H1 (cell line): ENCODE measurements around the gene SH3RF3. TPM values are rescaled to one million over a fixed set of nuclear protein-coding genes. Genes with fewer than 3 reads are reported as not detected.

ENCODE experiments used
- CTCF ChIA-PET: fragments of 300-600 bp; sonication (Branson Sonifier 250); formaldehyde crosslinking; loops from one replicate; lab custom pipeline; 2021; ENCODE audit not compliant: partially characterized antibody; lab: Charles Lee
- POLR2A ChIA-PET: fragments of 300-600 bp; sonication (Branson Sonifier 250); formaldehyde crosslinking; loops from one replicate; lab custom pipeline; 2021; ENCODE audit warnings: inconsistent platforms; ENCODE audit not compliant: partially characterized antibody; lab: Charles Lee
- DNase-seq, 2 experiments: peaks; one replicate each; pipeline versions ENCODE4 v3.0.0 to v3.0.0-alpha.2; 2010 to 2022; ENCODE audit warnings: low spot score in 2 of 2, low read depth in 1 of 2, mixed read lengths in 1 of 2
- FAIRE-seq: peaks from 2 replicates; lab custom pipeline; 2011; peaks lifted over from hg19 to GRCh38; lab: Jason Lieb, UNC
- H2AFZ ChIP-seq: 2 replicates; pipeline ENCODE4 v1.8.1; 2012; ENCODE audit warnings: low read length, inconsistent platforms
- H2AK5ac ChIP-seq: 2 replicates; pipeline ENCODE4 v1.6.1; 2013; ENCODE audit warnings: low read depth, low read length
- H2BK120ac ChIP-seq: replicated peaks from 2 replicates; pipeline ENCODE3; 2013; ENCODE audit warnings: low read depth, low read length, inconsistent platforms
- H2BK12ac ChIP-seq: 2 replicates; pipeline ENCODE4 v1.6.1; 2013; ENCODE audit warnings: low read depth, low read length
- H2BK15ac ChIP-seq: 2 replicates; pipeline ENCODE4 v1.6.1; 2013; ENCODE audit warnings: low read length
- H2BK20ac ChIP-seq: 2 replicates; pipeline ENCODE4 v1.6.1; 2013; ENCODE audit warnings: low read length
- H2BK5ac ChIP-seq: 2 replicates; pipeline ENCODE4 v1.6.1; 2013; ENCODE audit warnings: low read depth, low read length
- H3K14ac ChIP-seq: 2 replicates; pipeline ENCODE4 v1.6.1; 2013; ENCODE audit warnings: inconsistent platforms; ENCODE audit not compliant: insufficient read length
- H3K18ac ChIP-seq: 2 replicates; pipeline ENCODE4 v1.6.1; 2013; ENCODE audit warnings: low read length; ENCODE audit errors: extremely low read depth
- H3K23ac ChIP-seq: 2 replicates; pipeline ENCODE4 v1.6.1; 2013; ENCODE audit warnings: inconsistent platforms; ENCODE audit not compliant: insufficient read length
- H3K23me2 ChIP-seq: 2 replicates; pipeline ENCODE4 v1.6.1; 2013; ENCODE audit warnings: low read depth, low read length
- H3K27ac ChIP-seq: 2 replicates; pipeline ENCODE4 v1.6.1; 2011; ENCODE audit warnings: low read depth, low read length, inconsistent platforms
- H3K27me3 ChIP-seq, 4 experiments: replicated peaks in 1 of 4; 1 replicate in 1 of 4; 2 replicates in 3 of 4; pipeline versions ENCODE4 v1.6.1 to v1.8.1; 2011 to 2013; ENCODE audit warnings: low read length in 3 of 4, mild to moderate bottlenecking in 3 of 4, inconsistent platforms in 2 of 4, mixed read lengths in 2 of 4, moderate library complexity in 1 of 4; ENCODE audit not compliant: control insufficient read depth in 3 of 4, insufficient read depth in 3 of 4; ENCODE audit errors: extremely low read depth in 1 of 4
- H3K36me3 ChIP-seq, 4 experiments: 2 replicates each; pipeline versions ENCODE4 v1.6.1 to v1.8.1; 2011 to 2013; ENCODE audit warnings: mild to moderate bottlenecking in 4 of 4, low read length in 3 of 4, moderate library complexity in 2 of 4, control low read depth in 1 of 4, inconsistent platforms in 1 of 4; ENCODE audit not compliant: insufficient read depth in 4 of 4, control insufficient read depth in 2 of 4
- H3K4ac ChIP-seq: replicated peaks from 2 replicates; pipeline ENCODE3; 2013; ENCODE audit warnings: low read length, low read depth, mixed read lengths, inconsistent platforms; ENCODE audit not compliant: insufficient read length
- H3K4me1 ChIP-seq, 4 experiments: replicated peaks in 1 of 4; 1 replicate in 1 of 4; 2 replicates in 3 of 4; pipeline versions ENCODE4 v1.6.1 to v1.8.1; 2011 to 2013; ENCODE audit warnings: low read length in 3 of 4, inconsistent platforms in 2 of 4, mixed read lengths in 1 of 4; ENCODE audit not compliant: insufficient read depth in 4 of 4, control insufficient read depth in 3 of 4
- H3K4me2 ChIP-seq, 2 experiments: 2 replicates each; pipeline versions ENCODE4 v1.6.1 to v1.8.1; 2011 to 2013; ENCODE audit warnings: low read depth in 2 of 2, low read length in 2 of 2, control low read depth in 1 of 2, inconsistent platforms in 1 of 2, mild to moderate bottlenecking in 1 of 2; ENCODE audit not compliant: insufficient read depth in 1 of 2
- H3K4me3 ChIP-seq, 4 experiments: fragments of 200-600, 300-600 bp in 1 of 4; sonication (generic), shearing (Covaris generic), sonication (Bioruptor Twin) in 1 of 4; 2 replicates each; pipeline versions ENCODE4 v1.5.1 to v1.8.1; 2011 to 2016; ENCODE audit warnings: low read length in 4 of 4, low read depth in 3 of 4, control low read depth in 2 of 4, inconsistent platforms in 2 of 4, mild to moderate bottlenecking in 2 of 4, mixed read lengths in 1 of 4, moderate library complexity in 1 of 4; ENCODE audit not compliant: insufficient read depth in 2 of 4; ENCODE audit errors: extremely low read depth in 1 of 4
- H3K56ac ChIP-seq: replicated peaks from 2 replicates; pipeline ENCODE3; 2013; ENCODE audit warnings: low read depth, mild to moderate bottlenecking, mixed read lengths, low read length, inconsistent platforms; ENCODE audit not compliant: insufficient read length
- H3K79me1 ChIP-seq: 2 replicates; pipeline ENCODE4 v1.6.1; 2013; ENCODE audit warnings: low read depth, low read length, control low read depth
- H3K79me2 ChIP-seq, 2 experiments: 2 replicates each; pipeline versions ENCODE4 v1.6.1 to v1.8.1; 2012 to 2013; ENCODE audit warnings: low read length in 2 of 2, mild to moderate bottlenecking in 2 of 2, inconsistent platforms in 1 of 2; ENCODE audit not compliant: insufficient read depth in 2 of 2, control insufficient read depth in 1 of 2
- H3K9ac ChIP-seq, 4 experiments: replicated peaks in 1 of 4; 1 replicate in 1 of 4; 2 replicates in 3 of 4; pipeline versions ENCODE4 v1.6.1 to v1.8.1; 2011 to 2013; ENCODE audit warnings: low read depth in 3 of 4, low read length in 3 of 4, control low read depth in 2 of 4, mild to moderate bottlenecking in 2 of 4, moderate library complexity in 2 of 4, inconsistent platforms in 1 of 4; ENCODE audit errors: extremely low read depth in 1 of 4
- H3K9me3 ChIP-seq, 2 experiments: 2 replicates each; pipeline versions ENCODE4 v1.6.1 to v1.8.1; 2012 to 2013; ENCODE audit warnings: mild to moderate bottlenecking in 2 of 2, moderate library complexity in 2 of 2, control low read depth in 1 of 2, inconsistent platforms in 1 of 2, low read depth in 1 of 2, low read length in 1 of 2, mixed read lengths in 1 of 2; ENCODE audit not compliant: insufficient read depth in 2 of 2
- H4K20me1 ChIP-seq, 2 experiments: replicated peaks in 1 of 2; 2 replicates each; pipeline versions ENCODE3 to v1.8.1; 2011 to 2013; ENCODE audit warnings: inconsistent platforms in 2 of 2, low read length in 2 of 2, mild to moderate bottlenecking in 1 of 2; ENCODE audit not compliant: insufficient read depth in 2 of 2, control insufficient read depth in 1 of 2
- H4K5ac ChIP-seq: 2 replicates; pipeline ENCODE4 v1.6.1; 2013; ENCODE audit warnings: low read length, low read depth, mixed read lengths, inconsistent platforms; ENCODE audit not compliant: insufficient read length
- H4K8ac ChIP-seq: 2 replicates; pipeline ENCODE4 v1.8.0; 2013; ENCODE audit warnings: mild to moderate bottlenecking, moderate library complexity, low read length, inconsistent platforms; ENCODE audit not compliant: insufficient read depth; ENCODE audit errors: extremely low read depth
- H4K91ac ChIP-seq: replicated peaks from 2 replicates; pipeline ENCODE3; 2013; ENCODE audit warnings: low read length, mixed read lengths, inconsistent platforms; ENCODE audit not compliant: insufficient read length
- CEBPB ChIP-seq: IDR thresholded peaks from 2 replicates; pipeline ENCODE4 v1.6.1; 2012; ENCODE audit warnings: low read depth, low read length
- EP300 ChIP-seq, 2 experiments: IDR thresholded peaks; 1 replicate in 1 of 2; 2 replicates in 1 of 2; pipeline ENCODE4 v1.6.1; 2011 to 2012; ENCODE audit warnings: low read depth in 2 of 2, low read length in 2 of 2, mild to moderate bottlenecking in 2 of 2, borderline replicate concordance in 1 of 2, inconsistent platforms in 1 of 2, moderate library complexity in 1 of 2
- KDM4A ChIP-seq: IDR thresholded peaks from one replicate; pipeline ENCODE4 v1.7.1; 2012; ENCODE audit warnings: low read depth, mild to moderate bottlenecking, moderate library complexity, low read length, inconsistent platforms; ENCODE audit not compliant: severe bottlenecking
- POU5F1 ChIP-seq: IDR thresholded peaks from 2 replicates; pipeline ENCODE4 v1.6.1; 2011; ENCODE audit warnings: low read depth, mild to moderate bottlenecking, low read length, moderate library complexity
- RXRA ChIP-seq: IDR thresholded peaks from 2 replicates; pipeline ENCODE4 v1.6.1; 2011; ENCODE audit warnings: low read depth, mild to moderate bottlenecking, low read length, moderate library complexity; ENCODE audit not compliant: insufficient read depth
- SIN3A ChIP-seq, 2 experiments: IDR thresholded peaks in 1 of 2; conservative IDR thresholded peaks in 1 of 2; 2 replicates each; pipeline ENCODE4 v1.6.1; 2011 to 2012; ENCODE audit warnings: low read length in 2 of 2, improper control_type of control experiment in 1 of 2, low read depth in 1 of 2, mild to moderate bottlenecking in 1 of 2
- SUZ12 ChIP-seq: fragments of 200-600 bp; sonication (generic); IDR thresholded peaks from 2 replicates; pipeline ENCODE4 v1.6.1; 2012; ENCODE audit warnings: mild to moderate bottlenecking, inconsistent platforms, low read length, moderate library complexity, mixed read lengths
- TCF12 ChIP-seq: IDR thresholded peaks from 2 replicates; pipeline ENCODE4 v1.6.1; 2011; ENCODE audit warnings: low read depth, mild to moderate bottlenecking, low read length
- ZNF274 ChIP-seq: IDR thresholded peaks from 2 replicates; pipeline ENCODE4 v1.7.0; 2012; ENCODE audit warnings: low read length, borderline replicate concordance; ENCODE audit errors: extremely low read depth
- WGBS, 2 experiments: shearing (Covaris generic) in 1 of 2; methylation state at CpG; one replicate each; pipeline versions ENCODE4 v1.1.6 to v1.1.7; 2013 to 2015; ENCODE audit warnings: low lambda C conversion rate in 2 of 2, mixed read lengths in 2 of 2, inconsistent platforms in 1 of 2, low coverage in 1 of 2, missing lambda C conversion rate in 1 of 2; ENCODE audit not compliant: insufficient replicate concordance in 2 of 2, insufficient coverage in 1 of 2, insufficient read length in 1 of 2; ENCODE audit errors: extremely low coverage in 1 of 2, missing lambda C conversion rate in 1 of 2; 5-methylcytosine and 5-hydroxymethylcytosine counted together
- polyA plus RNA-seq, 7 experiments: library from polyadenylated mRNA; depleted of rRNA in 3 of 7; stranded (reverse) in 5 of 7; unstranded in 2 of 7; fragments of >200 nt in 5 of 7; fragments of 200-250 nt in 2 of 7; gene quantifications; 1 replicate in 5 of 7; 2 replicates in 1 of 7; 4 replicates in 1 of 7; pipeline versions ENCODE4 v1.2.1 to v1.2.3, GENCODE V29; 2011 to 2013; ENCODE audit warnings: missing spikeins in 2 of 7, mixed read lengths in 2 of 7
- total RNA-seq: library from RNA; stranded (reverse); fragmentation: NEBNext Ultra II Directional; extraction: Animal tissue kit (Norgen Biotek cat#: 25700); gene quantifications from 2 replicates; pipeline ENCODE4 v1.2.1, GENCODE V29; 2021
- TF ChIP-seq, protein P1 (sequence below): IDR thresholded peaks from 2 replicates; pipeline ENCODE4 v1.6.1; 2012; ENCODE audit warnings: inconsistent platforms
- TF ChIP-seq, protein P2 (sequence below): IDR thresholded peaks from 2 replicates; pipeline ENCODE4 v1.6.1; 2012; ENCODE audit warnings: low read length, inconsistent platforms

The SH3RF3 gene
- total and polyA plus RNA-seq, 2 of the 8 experiments (the other 6 are each of a cell fraction or from before 2014, with no cell fraction given) = 0.11 to 0.65 TPM

DNA sequence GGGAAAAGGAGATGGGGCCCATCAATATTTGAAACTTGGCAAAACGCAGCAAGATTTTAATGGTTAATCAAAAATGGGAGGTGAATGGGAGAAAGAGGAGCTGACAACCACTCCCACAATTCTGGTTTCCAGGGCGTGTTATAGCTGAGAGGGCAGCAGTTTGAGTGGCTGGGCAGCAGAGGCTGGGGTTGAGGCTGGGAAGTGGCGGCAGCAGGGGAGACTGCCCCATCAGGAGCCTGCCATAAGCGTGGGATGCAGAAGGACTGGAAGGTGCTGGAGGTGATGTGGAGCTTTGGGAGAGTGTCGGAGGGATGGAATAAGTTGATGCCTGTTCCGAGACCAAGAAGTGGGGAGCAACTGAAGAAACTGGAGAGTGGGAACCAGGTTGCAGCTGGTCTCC lies 48.9 kb upstream of the SH3RF3 start:
- no peaks in the 10 kb centered on the region for H4K20me1 ChIP-seq
- no peak overlapping the region for H4K91ac ChIP-seq
- no peak overlapping the region for H2BK12ac ChIP-seq
- H3K23me2 ChIP-seq = no peaks in the 10 kb centered on the region
- H3K36me3 ChIP-seq = no peaks in the 10 kb centered on the region
- ChIA-PET CTCF (no interaction called here), POLR2A (interaction anchor here (0.6 kb wide), 2 partner anchors 215 to 531 kb away, joined by 4 read pairs; no protein-coding TSS in a partner anchor)
- H2BK5ac ChIP-seq = no peak overlapping the region
- H2BK20ac ChIP-seq = no peak overlapping the region
- no peak overlapping the region for H3K4me3 ChIP-seq
- no peaks in the 10 kb centered on the region for H3K4me1 ChIP-seq
- no peaks in the 10 kb centered on the region for H3K9me3 ChIP-seq
- DNase-seq (no peak), FAIRE-seq (no peak)
- H3K4ac ChIP-seq = no peak overlapping the region
- no peak overlapping the region for H3K27ac ChIP-seq
- 76% methylated on average over 6 of the region's 6 CpGs; no CpG with 5 or more reads in 1 of the 2 experiments for WGBS, 2 experiments
- no peak overlapping the region for H3K4me2 ChIP-seq
- no peak overlapping the region for H4K5ac ChIP-seq
- H3K18ac ChIP-seq = no peak overlapping the region
- no peak overlapping the region for H3K56ac ChIP-seq
- H2AFZ ChIP-seq = no peak overlapping the region
- H3K79me1 ChIP-seq = no peaks in the 10 kb centered on the region
- H2BK120ac ChIP-seq = no peak overlapping the region
- no peak overlapping the region for H3K9ac ChIP-seq
- H3K14ac ChIP-seq = no peak overlapping the region
- H3K27me3 ChIP-seq = no peaks in the 10 kb centered on the region
- no peaks in the 10 kb centered on the region for H3K79me2 ChIP-seq
- no peak overlapping the region for H4K8ac ChIP-seq
- H3K23ac ChIP-seq = no peak overlapping the region
- no peak overlapping the region for H2BK15ac ChIP-seq
- H2AK5ac ChIP-seq = no peak overlapping the region
- no peak for TF ChIP-seq KDM4A
- no peak for TF ChIP-seq CEBPB
- no peak for TF ChIP-seq EP300 (IDR thresholded peaks at IDR 0.05; ENCODE audit: borderline replicate concordance in 1 of 2, low read depth in 2 of 2, low read length in 2 of 2)
- TF ChIP-seq POU5F1 = no peak
- TF ChIP-seq RXRA = no peak
- TF ChIP-seq SUZ12 = no peak
- TF ChIP-seq, protein P1, sequence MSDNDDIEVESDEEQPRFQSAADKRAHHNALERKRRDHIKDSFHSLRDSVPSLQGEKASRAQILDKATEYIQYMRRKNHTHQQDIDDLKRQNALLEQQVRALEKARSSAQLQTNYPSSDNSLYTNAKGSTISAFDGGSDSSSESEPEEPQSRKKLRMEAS = no peak
- TF ChIP-seq ZNF274 = no peak
- no peak for TF ChIP-seq TCF12
- TF ChIP-seq SIN3A (conservative IDR thresholded peaks at IDR 0.05 in 1 of 2, IDR thresholded peaks at IDR 0.05 in 1 of 2; ENCODE audit: low read depth in 1 of 2, low read length in 2 of 2) = no peak
- TF ChIP-seq, protein P2, sequence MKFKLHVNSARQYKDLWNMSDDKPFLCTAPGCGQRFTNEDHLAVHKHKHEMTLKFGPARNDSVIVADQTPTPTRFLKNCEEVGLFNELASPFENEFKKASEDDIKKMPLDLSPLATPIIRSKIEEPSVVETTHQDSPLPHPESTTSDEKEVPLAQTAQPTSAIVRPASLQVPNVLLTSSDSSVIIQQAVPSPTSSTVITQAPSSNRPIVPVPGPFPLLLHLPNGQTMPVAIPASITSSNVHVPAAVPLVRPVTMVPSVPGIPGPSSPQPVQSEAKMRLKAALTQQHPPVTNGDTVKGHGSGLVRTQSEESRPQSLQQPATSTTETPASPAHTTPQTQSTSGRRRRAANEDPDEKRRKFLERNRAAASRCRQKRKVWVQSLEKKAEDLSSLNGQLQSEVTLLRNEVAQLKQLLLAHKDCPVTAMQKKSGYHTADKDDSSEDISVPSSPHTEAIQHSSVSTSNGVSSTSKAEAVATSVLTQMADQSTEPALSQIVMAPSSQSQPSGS = no peak
